IPS-20b (cell line): Measurements from ENCODE around the gene NUTM2F.
"Not testable (repeated sequence)": the region's sequence is repeated elsewhere in the genome, so short reads cannot be mapped to it uniquely, and the experiment has no call there.

Experiments
- H3K27ac ChIP-seq: one replicate; pipeline ENCODE4 v1.5.1; 2013; ENCODE audit warnings: low read length
- H3K27me3 ChIP-seq: 2 replicates; pipeline ENCODE4 v1.6.1; 2013; ENCODE audit warnings: mild to moderate bottlenecking, low read length, inconsistent platforms; ENCODE audit not compliant: insufficient read depth
- H3K36me3 ChIP-seq: 2 replicates; pipeline ENCODE4 v1.6.1; 2013; ENCODE audit warnings: low read depth, mild to moderate bottlenecking, inconsistent platforms, low read length, moderate library complexity; ENCODE audit not compliant: insufficient read depth
- H3K4me1 ChIP-seq: 2 replicates; pipeline ENCODE4 v1.6.1; 2013; ENCODE audit warnings: mild to moderate bottlenecking, control low read depth, inconsistent platforms, low read length, moderate library complexity; ENCODE audit not compliant: insufficient read depth
- H3K4me3 ChIP-seq: 2 replicates; pipeline ENCODE4 v1.5.1; 2013; ENCODE audit warnings: mild to moderate bottlenecking, low read length, inconsistent platforms
- H3K9ac ChIP-seq: 2 replicates; pipeline ENCODE4 v1.6.1; 2013; ENCODE audit warnings: low read depth, mild to moderate bottlenecking, inconsistent platforms, low read length, moderate library complexity
- H3K9me3 ChIP-seq: 2 replicates; pipeline ENCODE4 v1.6.1; 2013; ENCODE audit warnings: mild to moderate bottlenecking, low read depth, low read length, inconsistent platforms; ENCODE audit not compliant: insufficient read depth

Gene NUTM2F, protein sequence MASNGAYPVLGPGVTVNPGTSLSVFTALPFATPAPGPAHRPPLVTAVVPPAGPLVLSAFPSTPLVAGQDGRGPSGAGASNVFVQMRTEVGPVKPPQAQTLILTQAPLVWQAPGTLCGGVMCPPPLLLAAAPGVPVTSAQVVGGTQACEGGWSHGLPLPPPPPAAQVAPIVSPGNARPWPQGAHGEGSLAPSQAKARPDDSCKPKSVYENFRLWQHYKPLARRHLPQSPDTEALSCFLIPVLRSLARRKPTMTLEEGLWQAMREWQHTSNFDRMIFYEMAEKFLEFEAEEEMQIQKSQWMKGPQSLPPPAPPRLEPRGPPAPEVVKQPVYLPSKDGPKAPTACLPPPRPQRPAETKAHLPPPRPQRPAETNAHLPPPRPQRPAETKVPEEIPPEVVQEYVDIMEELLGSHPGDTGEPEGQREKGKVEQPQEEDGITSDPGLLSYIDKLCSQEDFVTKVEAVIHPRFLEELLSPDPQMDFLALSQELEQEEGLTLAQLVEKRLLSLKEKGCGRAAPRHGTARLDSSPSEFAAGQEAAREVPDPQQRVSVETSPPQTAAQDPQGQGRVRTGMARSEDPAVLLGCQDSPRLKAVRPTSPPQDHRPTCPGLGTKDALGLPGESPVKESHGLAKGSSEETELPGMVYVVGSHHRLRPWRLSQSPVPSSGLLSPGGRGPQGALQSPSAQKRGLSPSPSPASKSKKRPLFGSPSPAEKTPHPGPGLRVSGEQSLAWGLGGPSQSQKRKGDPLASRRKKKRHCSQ

DNA sequence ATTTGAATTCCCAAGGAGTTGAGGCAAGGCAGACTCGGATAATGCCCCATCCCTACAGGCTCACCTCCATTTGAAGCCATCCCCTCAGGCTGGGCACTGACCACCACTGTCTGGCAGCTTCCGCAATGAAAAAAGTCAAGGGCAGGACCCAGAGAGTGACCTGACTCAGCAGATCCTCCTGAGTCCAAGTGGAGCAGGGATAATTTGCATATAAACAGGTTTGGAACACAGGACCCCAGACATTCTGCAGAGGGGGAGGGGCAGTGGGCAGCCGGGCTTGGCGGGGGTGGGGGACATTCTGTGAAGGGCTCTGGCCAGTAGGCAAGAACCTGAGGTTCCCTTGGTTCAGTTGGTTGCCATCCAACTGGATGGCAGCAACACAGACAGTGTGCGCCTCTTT is at the start of gene NUTM2F:
Gene NUTM2F (minus strand): TSS at position 101 of the 400 bp plus-strand sequence. CDS start 21 bp downstream, at position 80.
- not testable (repeated sequence) for H3K9me3 ChIP-seq, H3K27me3 ChIP-seq, H3K27ac ChIP-seq, H3K4me3 ChIP-seq, H3K9ac ChIP-seq, H3K4me1 ChIP-seq, H3K36me3 ChIP-seq

DNA sequence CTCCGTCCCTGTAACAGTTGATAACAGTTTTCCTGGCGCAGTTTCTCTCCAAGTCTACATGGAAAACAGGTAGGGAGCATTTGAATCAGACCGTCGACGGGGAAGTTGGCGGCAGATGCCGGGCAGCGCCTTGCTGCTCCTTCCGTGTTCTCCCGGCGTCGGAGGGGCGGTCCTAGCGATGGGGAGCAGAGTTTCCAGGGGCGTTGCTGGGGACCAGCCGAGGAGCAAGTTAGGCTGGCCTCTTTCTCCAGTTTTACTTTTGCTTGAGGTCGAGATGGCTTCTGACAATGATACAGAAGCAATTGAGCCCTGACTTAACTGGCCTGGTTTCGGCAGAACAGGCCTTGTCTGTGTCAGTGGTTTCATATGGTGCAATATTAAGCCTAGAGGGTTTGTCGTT is 46.8 kb upstream of the NUTM2F start:
- not testable (repeated sequence) for H3K4me1 ChIP-seq, H3K9me3 ChIP-seq, H3K36me3 ChIP-seq, H3K27me3 ChIP-seq, H3K27ac ChIP-seq
- Histone ChIP-seq H3K4me3 (peak overlapping the region; percentile 69), H3K9ac (peak overlapping the region; percentile 61; the same call in 1 of the 2 replicates)

DNA sequence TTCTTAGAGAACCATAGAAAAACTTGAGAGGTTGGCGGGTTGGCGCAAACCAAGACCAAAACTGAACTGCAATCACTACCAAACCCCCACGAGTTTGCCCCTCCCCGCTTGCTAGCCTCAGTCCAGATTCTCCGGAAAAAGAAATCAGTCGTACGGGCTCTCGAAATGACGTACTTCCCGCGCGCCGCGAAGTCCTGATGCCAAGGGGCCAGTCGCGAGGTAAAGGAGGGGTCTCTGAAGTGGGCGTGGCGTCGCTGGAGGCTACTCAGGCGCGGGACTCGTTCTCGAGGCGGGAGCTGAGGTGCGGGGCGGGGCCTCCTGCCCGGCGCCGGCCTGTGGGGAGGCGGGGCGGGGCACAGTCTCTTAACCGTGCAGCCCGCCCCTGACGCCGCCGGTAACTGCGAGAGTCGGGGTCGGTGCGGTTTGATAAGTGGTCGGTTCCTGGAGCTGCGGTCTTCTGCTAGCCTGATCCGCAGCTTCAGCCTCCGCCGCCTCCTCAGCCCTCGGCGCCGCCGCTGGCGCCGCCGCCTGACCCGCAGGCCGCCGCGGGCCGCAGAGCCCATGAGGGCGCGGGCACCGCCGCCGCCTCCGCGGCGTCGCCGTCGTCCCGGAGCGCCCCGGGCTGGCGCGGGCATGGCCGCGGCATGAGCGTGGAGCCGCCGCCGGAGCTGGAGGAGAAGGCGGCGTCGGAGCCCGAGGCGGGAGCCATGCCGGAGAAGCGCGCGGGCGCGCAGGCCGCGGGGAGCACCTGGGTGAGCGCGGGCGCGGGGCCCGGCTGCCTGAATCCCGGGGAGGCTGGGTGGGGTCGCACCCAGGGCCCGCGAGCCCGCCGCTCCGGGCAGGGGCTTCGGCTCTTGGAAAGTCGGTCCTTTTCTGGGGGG is 46.0 kb upstream of the NUTM2F start:
- H3K4me1 ChIP-seq, H3K27ac ChIP-seq, H3K27me3 ChIP-seq, H3K36me3 ChIP-seq, H3K9me3 ChIP-seq: not testable (repeated sequence)
- Histone ChIP-seq H3K4me3 (peak overlapping the region; percentile 74), H3K9ac (peak overlapping the region; percentile 61; the same call in 1 of the 2 replicates)

DNA sequence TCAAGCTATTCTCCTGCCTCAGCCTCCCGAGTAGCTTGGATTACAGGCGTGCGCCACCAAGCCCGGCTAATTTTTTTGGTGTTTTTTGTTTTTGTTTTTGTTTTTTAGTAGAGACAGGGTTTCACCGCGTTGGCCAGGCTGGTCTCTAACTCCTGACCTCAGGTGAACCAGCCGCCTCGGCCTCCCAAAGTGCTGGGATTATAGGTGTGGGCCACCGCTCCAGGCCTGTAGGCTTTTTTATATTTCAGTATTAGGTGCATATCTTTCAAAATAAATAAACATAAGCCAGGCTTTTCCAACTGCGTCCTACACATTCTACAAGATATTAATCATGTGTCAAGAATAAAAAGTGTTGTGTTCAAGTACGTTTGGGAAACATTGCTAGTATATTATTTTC is 45.3 kb upstream of the NUTM2F start:
- not testable (repeated sequence) for H3K27me3 ChIP-seq, H3K9me3 ChIP-seq, H3K9ac ChIP-seq, H3K27ac ChIP-seq, H3K4me1 ChIP-seq, H3K36me3 ChIP-seq
- H3K4me3 ChIP-seq, result peak overlapping the region; percentile 74

DNA sequence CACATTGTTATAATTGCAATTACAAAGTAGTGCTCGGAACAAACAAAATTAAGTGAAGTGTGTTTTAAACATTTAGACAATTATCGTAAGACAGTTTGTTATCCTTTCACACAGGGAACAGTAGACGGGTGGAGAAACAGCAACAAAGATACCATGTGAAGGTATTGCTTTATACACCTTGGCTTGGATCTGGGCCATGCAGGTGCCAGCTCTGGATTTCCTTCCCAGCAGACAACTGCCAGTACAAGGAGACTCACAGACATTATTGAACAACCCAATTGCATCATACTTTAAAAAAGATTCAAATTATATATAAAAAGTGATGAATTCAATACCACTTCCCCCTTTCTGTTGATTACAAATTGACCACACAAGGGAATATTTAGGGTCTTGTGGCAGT is 41.8 kb upstream of the NUTM2F start:
- H3K9me3 ChIP-seq, H3K27ac ChIP-seq, H3K9ac ChIP-seq, H3K4me1 ChIP-seq, H3K4me3 ChIP-seq, H3K36me3 ChIP-seq, H3K27me3 ChIP-seq: not testable (repeated sequence)

DNA sequence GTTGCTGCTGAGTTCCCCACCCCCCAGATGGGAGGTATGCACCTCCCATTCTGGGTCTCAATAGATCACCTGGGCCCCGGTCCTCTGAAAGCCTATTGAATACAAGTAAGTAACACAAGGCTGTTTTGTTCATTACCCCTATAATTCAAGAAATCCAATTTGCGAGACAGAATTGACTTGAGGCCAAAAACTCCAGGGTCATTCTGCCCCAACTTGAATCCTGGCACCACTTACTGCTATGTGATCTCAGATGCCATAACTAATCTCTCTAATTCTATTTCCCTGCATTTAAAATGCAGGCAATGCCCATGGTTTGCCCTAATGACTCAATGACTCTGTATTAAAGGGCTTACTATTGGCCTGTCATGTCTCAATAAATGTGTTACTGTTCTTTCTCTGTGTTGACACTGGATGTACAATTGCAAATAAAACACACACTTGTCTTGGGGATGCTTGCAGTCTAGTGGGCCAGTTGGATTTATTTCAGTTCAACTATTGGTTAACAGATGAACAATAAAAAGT is 35.7 kb upstream of the NUTM2F start:
- H3K4me3 ChIP-seq, H3K9me3 ChIP-seq, H3K4me1 ChIP-seq, H3K27ac ChIP-seq, H3K27me3 ChIP-seq, H3K36me3 ChIP-seq, H3K9ac ChIP-seq: not testable (repeated sequence)

DNA sequence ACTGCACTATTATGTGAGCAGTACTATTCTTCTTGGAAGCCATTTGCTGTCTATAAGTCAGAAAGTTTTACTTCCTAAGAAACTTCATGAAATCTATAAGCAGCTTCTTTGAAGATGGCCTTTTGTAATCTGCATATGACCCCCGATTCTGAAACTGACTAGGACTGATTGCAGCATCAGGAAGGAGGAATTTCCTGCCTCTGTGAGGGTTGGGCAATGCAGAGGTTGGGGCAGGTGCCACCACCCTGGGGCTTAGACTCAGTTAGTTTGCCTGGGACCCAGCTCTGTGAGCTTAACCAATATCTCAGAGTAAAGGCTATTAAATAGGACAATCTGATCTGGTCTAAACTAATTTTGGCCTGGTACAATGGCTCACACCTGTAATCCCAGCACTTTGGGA is 28.7 kb upstream of the NUTM2F start:
- not testable (repeated sequence) for H3K36me3 ChIP-seq, H3K4me1 ChIP-seq, H3K27me3 ChIP-seq, H3K9ac ChIP-seq, H3K4me3 ChIP-seq, H3K27ac ChIP-seq, H3K9me3 ChIP-seq

DNA sequence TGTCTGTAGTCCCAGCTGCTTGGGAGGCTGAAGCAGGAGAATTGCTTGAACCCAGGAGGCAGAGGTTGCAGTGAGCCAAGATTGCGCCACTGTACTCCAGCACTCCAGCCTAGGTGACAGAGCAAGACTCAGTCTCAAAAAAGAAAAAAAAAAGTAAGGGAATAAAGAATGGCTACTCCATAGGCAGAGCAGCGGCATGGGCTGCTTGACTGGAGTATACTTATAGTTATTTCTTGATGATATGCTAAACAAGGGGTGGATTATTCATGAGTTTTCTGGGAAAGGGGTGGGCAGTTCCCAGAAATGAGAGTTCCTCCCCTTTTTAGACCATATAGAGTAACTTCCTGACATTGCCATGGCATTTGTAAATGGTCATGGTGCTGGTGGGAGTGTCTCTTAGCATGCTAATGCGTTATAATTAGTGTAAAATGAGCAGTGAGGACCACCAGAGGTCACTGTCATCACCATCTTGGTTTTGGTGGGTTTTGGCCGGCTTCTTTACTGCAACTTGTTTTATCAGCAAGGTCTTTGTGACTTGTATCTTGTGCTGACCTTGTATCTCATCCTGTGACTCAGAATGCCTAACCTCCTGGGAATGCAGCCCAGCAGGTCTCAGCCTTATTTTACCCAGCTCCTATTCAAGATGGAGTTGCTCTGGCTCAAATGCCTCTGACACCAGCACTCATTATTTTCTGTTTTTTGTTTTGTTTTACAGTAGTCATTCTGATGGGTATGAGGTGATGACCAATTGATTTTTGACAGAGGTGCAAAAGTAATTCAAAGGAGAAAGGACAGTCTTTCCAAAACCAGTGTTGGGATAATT is 23.7 kb upstream of the NUTM2F start:
- not testable (repeated sequence) for H3K27ac ChIP-seq, H3K9me3 ChIP-seq, H3K4me1 ChIP-seq, H3K4me3 ChIP-seq, H3K36me3 ChIP-seq, H3K27me3 ChIP-seq, H3K9ac ChIP-seq

DNA sequence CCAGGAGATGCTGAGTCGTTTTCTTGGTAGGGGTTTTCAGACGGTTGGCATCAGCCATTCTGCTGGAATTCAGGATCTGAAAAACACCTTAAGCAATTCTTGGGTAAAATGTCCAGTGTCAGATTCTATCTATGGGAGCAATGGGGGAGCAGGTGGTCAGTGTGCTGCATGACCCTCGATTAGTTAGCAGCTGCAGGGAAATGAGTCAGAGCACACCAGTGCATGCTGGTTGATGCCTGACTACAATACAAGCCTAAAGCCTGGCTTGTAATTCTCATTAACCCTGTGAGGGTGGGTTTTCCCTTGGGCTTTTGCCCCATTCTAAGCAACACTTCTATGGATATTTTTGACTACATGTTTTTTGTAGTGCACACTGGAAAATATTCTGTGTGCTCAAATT is 20.3 kb upstream of the NUTM2F start:
- H3K9ac ChIP-seq, H3K4me3 ChIP-seq, H3K27ac ChIP-seq, H3K36me3 ChIP-seq, H3K9me3 ChIP-seq, H3K27me3 ChIP-seq, H3K4me1 ChIP-seq: not testable (repeated sequence)

DNA sequence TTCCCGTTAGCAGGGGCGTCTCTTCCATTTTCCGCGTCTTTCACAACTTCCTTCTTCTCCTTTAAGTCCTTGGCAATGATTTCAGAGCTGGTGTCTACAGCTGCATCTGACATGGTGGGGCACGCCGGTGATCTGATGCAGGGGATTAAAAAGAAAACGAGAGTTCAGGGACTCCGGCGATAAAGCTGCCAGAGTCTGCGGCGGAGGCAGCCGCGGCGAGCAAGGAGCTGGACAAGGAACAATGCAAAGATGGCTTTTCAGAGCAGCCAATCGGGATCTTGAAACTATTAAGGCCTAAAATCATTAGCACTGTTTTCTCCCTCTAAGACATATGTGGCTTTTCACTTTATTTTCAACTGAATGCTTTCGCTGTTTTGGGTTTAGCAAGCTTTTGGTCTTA is 19.0 kb upstream of the NUTM2F start:
- H3K4me3 ChIP-seq, H3K9me3 ChIP-seq, H3K27ac ChIP-seq, H3K27me3 ChIP-seq, H3K9ac ChIP-seq, H3K4me1 ChIP-seq, H3K36me3 ChIP-seq: not testable (repeated sequence)

DNA sequence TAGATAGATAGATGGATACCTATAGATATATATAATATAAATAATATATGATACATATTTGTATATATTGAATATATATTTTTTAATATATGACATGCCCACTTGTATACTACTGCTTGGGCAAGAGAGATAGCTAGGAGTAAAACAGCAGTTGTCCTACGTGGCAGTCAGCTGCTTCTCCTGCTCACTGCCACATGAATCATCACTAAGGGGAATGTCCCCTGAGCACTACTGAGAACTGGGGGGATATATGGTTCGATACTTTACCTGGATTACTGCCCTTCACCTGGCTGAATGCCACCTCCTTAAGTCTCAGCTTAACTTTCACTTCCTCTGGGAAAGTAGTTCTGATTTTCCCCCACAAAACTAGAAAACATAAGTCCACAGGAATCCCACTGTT is 13.3 kb upstream of the NUTM2F start:
- not testable (repeated sequence) for H3K4me1 ChIP-seq, H3K27ac ChIP-seq, H3K36me3 ChIP-seq, H3K27me3 ChIP-seq, H3K4me3 ChIP-seq, H3K9ac ChIP-seq, H3K9me3 ChIP-seq
